Cardiac septum (tissue), 1 donor: ENCODE results near the gene UGT2B15. TPM values are rescaled to one million over a fixed set of nuclear protein-coding genes. Genes with fewer than 3 reads are reported as not detected.
"Not testable (repeated sequence)": the region's sequence is repeated elsewhere in the genome, so short reads cannot be mapped to it uniquely, and the experiment has no call there.

Source experiments
- DNase-seq: peaks from one replicate; pipeline ENCODE4 v3.0.0-alpha.2; 2020; ENCODE audit warnings: low spot score
- intact Hi-C: fragments of 100-400 bp; cut with DNase I; formaldehyde crosslinking; loops from one replicate; pipeline ENCODE4 v1.14.0; 2022
- long read RNA-seq: library from polyadenylated mRNA; unstranded; transcript quantifications from one replicate; pipeline ENCODE4 v2.0.0, GENCODE V29; 2021
- total RNA-seq: library from RNA; stranded (reverse); fragmentation: NEBNext Ultra II Directional; extraction: Animal tissue kit (Norgen Biotek cat#: 25700); gene quantifications from one replicate; pipeline ENCODE4 v1.2.1, GENCODE V29; 2021
- donor health status: DM: no; HTN: no; CAD: no.

Gene UGT2B15
- not detected for total RNA-seq
- long read RNA-seq, result 0 reads

DNA sequence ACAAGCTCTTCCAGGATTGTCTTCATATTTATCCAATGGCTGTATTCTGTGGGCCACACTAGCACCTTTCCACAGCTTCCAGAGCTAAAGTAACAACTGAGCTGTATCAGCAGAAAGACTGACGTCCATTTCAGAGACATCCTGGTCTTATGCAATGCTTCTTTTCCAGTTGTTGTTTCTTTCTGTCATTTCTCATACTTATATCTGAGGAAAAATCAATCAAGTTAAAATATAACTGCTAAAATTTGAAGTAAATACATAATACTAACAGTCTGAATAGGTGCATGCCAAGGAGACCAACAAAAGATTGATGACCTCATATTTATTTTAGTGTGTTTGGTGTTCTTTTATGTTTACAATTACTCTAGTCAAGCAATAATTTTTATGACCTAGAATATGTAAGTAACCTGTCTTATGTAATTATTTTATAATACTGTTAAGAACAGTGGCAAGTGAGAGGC, at the start of gene UGT2B15:
TSS of gene UGT2B15 (minus strand) at position 174 of the 461 bp plus-strand sequence. CDS start at position 140, 34 bp downstream.
- DNase-seq, intact Hi-C loops: not testable (repeated sequence)

DNA sequence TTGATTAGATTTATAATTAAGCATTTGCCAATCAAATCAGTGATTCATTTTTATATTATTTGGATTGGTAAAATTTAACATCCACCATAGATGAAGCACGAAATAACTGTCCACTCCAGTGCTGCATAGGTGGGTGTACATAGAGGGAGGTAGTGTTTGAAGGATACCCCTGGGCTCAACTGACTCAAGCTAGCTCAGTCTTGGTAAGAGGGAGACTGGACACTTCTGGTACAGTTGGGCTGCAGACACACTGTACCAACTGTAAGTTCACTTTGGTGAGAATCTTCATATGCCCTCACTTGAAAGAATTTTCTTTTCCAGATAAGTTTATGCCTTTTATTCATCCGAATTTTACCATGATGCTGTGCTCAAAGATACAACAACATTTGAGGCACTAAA, 48.6 kb upstream of the UGT2B15 start:
- DNase-seq, result no peak
- intact Hi-C loops, result no loop called here

DNA sequence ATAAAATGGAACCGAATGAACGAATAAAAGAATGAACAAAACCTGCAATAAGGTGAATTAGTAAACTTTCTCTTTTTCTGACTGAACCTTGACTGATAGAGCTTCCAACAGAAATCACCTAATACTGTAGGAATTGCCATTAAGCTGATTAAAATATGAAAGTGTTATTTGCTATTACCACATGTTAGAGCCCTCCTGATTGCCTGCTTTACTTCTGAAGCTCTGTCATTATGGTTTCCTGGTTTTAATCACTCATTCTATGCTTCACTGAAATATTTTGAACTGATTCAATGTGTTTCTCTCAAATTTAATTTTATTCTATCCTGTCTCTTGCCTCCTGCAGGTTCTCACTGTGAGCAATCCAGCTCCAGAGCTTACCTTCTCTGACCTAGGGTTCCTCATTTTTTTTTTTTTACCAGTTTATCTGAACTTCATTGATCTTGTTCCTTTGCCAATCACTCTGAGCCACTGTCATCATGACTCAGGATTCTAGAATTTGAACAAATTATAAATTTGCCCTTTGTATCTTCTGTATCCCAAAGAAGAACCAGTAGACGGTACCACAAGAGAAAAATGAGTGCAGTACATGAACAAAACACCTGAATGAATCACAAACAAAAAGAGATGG, 48.1 kb upstream of the UGT2B15 start:
- DNase-seq, result no peak
- intact Hi-C loops, result no loop called here

DNA sequence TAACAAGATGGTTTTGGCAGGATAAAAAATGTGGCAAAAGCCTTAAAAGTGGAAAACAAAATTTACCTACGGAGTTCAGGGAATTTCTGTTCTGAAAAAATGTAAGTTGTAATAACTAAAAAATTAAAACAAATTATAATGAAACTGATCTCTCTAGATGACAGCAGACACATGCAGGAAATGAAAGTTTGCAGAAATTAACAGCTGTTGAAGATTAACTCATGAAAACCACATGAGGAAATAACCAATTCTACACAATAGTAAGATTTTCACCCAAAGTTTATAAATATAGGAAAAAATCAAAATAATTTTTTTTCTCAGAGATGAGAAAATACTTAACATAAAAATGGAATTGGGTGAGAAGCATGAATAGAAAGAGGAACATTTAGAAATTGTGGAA, 47.5 kb upstream of the UGT2B15 start:
- no peak for DNase-seq

DNA sequence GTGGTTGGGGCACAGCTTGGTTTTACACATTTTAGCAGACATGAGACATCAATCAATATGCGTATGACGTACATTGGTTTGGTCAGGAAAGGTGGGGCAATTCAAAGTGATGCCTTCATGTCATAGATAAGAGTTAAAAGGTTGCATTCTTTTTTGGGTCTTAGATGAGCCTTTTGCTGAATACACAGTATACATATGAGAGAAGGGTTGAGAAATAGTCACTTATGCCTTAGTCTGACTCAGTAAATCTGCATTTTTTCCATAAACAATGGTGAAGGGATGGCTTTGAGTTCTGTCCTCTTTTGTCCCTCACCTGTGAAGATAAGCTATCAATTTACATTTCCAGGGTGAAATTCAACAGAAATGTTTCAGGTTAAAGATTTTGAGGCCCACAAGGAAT, 43.9 kb upstream of the UGT2B15 start:
- intact Hi-C loops, result no loop called here
- no peak for DNase-seq

More for the DNA sequence above, 47.5 kb upstream of the UGT2B15 start:
- intact Hi-C loops, result no loop called here

DNA sequence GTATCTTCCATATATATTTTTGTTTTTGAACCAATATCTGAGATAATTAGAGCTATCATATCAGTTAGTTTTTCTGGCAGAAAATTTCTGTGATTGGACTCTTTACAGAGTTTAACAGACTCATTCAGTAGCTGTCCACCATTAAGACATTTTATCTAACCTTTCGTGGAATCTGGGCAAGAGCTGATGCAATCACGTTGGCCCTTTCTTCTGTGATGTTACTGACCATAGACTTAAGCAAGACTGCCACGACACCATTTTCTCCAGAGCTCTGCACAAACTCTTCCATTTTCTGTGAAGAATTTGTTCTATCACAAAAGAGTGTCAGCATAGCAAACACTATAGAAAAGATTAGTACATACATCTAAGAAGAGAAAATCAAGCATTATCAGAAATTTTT, 41.8 kb upstream of the UGT2B15 start:
- no peak for DNase-seq
- intact Hi-C loops, result no loop called here

DNA sequence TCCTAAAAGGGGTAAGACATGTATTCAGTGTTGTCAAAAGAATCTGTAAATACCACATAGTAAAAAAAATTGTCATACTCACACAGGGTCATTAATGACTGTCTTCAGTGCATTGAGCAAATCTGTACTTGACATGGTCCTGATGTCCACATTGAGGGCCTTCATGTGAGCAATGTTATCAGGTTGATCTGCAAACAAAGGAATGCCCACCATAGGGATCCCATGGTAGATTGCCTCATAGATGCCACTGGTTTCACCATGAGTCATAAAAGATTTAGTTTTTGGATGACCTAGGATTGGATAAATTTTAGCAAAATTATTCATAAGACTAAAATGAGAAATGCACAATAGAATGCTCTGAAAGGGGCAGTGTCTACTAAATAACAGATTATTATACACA, 38.1 kb upstream of the UGT2B15 start:
- intact Hi-C loops, result no loop called here
- DNase-seq, result no peak

DNA sequence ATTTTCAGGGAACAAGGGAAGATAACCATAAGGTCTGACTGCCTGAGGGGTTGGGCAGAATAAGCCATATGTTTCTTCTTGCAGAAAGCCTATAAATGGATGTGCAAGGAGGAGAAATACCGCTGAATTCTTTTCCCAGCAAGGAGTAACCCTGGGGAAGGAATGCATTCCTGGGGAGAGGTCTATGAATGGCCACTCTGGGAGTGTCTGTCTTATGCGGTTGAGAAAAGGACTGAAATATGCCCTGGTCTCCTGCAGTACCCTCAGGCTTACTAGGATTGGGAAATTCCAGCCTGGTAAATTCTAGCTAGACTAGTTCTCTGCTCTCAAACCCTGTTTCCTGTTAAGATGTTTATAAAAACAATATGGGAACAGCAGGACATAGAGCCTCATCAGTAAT, 32.7 kb upstream of the UGT2B15 start:
- intact Hi-C loops, result not testable (repeated sequence)

DNA sequence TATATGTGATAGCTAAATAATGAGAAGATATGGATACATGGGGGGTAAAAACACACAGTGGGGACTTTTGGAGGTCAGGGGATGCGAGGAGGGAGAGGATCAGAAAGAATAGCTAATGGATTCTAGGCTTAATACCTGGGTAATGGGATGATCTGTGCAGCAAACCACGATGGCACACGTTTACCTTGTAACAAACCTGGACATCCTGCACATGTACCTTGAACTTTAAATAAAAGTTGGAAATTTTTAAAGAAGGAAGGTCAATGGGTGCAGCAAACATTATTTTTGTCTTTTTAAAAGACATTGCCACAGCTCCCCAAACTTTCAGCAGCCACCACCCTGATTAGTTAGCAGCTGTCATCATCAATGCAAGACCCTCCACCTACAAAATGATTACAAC, 29.7 kb upstream of the UGT2B15 start:
- no peak for DNase-seq
- intact Hi-C loops, result no loop called here

More for the DNA sequence above, 32.7 kb upstream of the UGT2B15 start:
- not testable (repeated sequence) for DNase-seq

DNA sequence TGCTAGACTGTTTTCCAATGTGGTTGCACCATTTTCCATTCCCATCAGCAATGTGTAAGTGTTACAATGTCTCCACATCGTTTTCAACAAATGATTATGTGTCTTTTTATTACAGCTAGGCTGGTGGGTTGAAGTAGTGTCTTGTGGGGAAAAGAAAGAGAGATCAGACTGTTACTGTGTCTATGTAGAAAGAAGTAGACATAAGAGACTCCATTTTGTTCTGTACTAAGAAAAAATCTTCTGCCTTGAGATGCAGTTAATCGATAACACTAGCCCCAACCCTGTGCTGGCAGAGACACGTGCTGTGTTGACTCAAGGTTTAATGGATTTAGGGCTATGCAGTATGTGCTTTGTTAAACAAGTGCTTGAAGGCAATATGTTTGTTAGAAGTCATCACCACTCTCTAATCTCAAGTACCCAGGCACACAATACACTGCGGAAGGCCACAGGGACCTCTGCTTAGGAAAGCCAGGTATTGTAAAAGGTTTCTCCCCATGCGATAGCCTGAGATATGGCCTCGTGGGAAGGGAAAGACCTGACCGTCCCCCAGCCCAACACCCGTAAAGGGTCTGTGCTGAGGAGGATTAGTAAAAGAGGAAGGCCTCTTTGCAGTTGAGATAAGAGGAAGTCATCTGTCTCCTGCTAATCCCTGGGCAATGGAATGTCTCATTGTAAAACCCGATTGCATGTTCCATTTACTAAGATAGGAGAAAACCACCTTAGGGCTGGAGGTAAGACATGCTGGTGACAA, 23.0 kb upstream of the UGT2B15 start:
- no peak for DNase-seq
- intact Hi-C loops, result no loop called here

DNA sequence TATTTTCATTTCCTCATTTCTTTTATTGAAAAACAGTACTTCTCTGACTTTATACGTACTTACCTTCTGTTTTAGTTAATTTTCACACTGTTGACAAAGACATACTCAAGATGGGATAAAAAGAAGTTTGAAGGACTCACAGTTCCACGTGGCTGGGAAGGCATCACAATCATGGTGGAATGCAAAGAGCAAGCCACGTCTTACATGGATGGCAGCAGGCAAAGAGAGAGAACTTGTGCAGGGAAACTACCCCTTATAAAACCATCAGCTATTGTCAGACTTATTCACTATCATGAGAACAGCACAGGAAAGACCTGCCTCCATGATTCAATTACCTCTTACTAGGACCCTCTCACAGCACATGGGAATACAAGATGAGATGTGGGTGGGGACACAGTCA, 20.7 kb upstream of the UGT2B15 start:
- no peak for DNase-seq
- intact Hi-C loops, result no loop called here

DNA sequence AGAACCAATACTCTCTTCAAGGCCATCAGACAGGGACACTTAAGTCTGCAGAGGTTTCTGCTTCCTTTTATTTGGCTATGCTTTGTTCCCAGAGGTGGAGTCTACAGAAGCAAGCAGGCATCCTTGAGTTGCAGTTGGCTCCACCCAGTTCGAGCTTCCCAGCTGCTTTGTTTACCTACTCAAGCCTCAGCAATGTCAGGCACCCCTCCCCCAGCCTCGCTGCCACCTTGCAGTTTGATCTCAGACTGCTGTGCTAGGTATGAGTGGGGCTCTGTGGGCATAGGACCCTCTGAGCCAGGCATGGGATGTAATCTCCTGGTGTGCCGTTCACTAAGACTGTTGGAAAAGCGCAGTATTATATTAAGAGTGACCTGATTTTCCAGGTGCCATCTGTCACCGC, 12.6 kb upstream of the UGT2B15 start:
- intact Hi-C loops, result no loop called here
- DNase-seq, result no peak

DNA sequence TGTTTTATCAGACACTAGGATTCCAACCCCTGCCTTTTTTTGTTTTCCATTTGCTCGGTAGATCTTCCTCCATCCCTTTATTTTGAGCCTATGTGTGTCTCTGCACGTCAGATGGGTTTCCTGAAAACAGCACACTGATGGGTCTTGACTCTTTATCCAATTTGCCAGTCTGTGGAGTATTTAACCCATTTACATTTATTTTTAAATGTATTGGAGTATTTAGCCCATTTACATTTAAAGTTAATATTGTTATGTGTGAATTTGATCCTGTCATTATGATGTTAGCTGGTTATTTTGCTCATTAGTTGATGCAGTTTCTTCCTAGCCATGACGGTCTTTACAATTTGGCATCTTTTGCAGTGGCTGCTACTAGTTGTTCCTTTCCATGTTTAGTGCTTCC, 10.8 kb upstream of the UGT2B15 start:
- DNase-seq, intact Hi-C loops: not testable (repeated sequence)

DNA sequence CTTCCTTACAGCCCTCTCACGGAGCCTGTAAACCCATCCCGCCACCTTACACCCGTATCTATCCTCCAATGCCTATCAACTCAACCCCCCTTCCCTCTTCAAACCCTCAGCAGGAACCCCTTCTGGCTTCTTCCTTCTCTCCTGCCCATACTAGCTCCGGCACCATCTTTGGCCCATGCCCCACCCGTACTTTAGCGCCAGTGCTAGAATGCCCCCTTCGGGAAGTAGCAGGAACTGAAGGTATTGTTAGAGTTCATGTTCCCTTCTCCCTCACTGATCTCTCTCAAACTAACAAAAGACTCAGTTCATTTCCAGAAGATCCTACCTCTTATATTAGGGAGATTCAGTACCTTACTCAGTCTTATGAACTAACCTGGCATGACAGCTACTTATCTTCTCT, 2.7 kb upstream of the UGT2B15 start:
- intact Hi-C loops, result no loop called here
- DNase-seq, result no peak

DNA sequence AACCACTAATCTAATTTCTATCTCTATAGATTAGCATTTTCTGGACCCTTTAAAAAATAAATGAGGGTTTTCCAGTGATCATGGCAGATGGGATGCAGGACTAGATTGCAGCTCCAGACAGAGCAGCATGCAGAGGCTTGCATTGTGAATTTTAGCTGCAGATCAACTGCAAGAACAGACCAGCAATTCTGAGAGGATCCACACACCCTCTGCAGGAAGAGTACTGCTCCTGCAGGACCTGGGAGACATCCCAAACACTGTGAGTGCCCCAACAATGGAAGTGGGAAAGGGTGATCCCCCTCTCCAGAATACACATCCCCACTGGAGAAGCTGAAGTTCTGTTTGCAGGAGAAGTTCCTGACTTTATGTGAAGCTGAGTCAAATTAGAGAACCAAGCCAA, 765 bp upstream of the UGT2B15 start:
- intact Hi-C loops, DNase-seq: not testable (repeated sequence)

DNA sequence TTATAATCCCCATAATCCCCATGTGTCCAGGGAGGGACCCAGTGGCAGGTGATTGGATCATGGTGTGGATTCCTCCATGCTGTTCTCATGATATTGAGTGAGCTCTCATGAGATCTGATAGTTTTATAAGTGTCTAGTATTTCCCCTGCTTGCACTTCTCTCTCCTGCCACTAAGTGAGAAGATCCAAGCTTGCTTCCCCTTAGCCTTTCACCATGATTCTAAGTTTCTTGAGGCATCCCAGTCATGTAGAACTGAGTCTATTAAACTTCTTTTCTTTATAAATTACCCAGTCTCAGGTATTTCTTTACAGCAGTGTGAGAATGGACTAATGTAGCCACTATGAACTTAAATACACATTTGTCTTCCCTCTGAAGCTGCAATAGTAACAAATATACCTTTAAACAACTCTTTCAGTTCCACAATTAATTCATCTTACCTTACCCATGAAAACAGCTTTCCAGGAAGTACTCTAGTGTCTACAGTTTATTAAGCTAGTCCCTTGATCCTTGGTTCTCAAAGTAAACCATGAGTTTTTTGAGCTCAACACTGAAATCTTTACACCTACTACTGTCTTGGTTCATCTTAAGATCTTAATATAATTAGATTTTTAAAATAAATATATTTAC, 1.8 kb downstream of the UGT2B15 start:
- DNase-seq, result not testable (repeated sequence)

DNA sequence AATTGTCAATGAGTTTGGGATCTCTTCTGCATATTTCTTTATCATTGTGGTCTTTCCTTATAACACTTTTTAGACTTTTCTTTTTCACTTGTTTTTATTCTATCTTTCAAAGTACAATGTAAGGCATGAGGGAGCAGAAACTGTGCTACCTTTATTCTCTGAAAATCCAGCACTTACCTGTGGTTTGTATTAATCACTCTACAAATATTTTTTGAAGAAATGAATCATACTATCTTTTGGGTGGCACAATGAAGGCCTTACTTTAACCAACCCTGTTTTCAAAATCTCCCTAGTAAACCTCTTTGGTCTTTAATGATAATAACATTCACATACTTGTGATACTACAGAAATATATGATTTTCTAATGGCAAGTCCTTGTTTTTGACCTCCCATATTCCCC, 2.9 kb downstream of the UGT2B15 start:
- intact Hi-C loops, DNase-seq: not testable (repeated sequence)

More for the DNA sequence above, 1.8 kb downstream of the UGT2B15 start:
- intact Hi-C loops, result not testable (repeated sequence)

DNA sequence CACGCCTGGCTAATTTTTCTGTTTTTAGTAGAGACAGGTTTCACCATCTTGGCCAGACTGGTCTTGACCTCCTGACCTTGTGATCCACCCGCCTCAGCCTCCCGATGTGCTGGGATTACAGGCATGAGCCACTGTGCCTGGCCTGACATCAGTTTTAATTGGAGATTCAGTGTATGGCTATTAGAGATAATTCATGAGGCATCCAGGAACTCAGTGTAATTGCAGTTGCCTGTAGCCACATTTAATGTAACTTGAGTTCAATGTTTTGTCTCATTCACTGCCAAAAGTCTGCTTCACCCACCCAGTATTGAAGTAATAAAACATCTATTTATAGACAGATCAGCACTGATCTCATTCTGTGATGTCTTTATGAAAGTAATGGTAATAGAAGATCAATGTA, 5.7 kb downstream of the UGT2B15 start:
- intact Hi-C loops, DNase-seq: not testable (repeated sequence)

DNA sequence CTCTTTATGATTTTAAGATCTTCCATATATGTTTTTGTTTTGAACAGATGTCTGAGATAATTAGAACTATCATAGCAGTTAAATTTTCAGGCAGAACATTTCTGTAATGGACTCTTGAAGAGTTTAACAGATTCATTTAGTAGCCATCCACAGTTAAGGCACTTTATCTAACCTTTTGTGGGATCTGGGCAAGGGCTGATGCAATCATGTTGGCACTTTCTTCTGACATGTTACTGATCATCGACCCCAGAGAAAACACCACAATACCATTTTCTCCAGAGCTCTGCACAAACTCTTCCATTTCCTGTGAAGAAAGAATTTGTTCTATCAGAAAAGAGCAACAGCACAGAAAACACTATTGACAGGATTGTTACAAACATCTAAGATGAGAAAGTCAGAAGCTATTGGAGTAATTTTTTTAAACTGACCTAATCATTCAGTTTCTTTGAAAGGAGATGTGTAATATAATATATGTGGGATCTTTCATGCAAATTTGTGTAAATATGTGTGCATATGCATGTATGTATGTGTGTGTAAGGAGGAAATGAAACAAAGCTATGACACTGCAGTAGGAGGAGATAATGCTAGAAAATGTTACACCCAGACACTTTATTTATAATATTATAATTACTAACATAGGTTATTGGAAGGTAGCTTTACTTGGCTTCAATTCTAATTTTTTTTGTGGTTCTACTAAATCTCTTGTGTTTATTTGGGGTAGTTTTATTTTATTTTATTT, 7.4 kb downstream of the UGT2B15 start:
- intact Hi-C loops, DNase-seq: not testable (repeated sequence)

DNA sequence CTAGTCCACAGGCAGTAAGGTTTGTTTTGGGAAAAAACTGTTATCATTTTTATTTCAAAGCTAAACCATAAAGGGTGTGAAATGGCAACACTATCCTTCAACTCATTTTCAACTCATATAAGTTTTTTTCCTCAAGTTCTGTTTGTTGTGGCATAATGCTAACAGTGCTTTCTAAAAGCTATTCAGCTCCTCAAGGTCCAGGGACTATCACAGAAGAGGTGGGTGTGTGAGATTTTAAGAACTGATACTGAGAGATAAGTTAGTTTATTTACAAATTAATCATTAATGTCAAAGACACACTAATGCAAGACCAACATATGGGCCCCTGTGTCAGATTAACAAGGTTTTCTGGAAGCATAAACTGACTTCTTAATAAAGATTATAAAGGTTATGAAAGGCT, 11.8 kb downstream of the UGT2B15 start:
- DNase-seq, result no peak
- intact Hi-C loops, result no loop called here
